HG03039 (cell line): ENCODE results near the gene DMAP1.

Source experiments
- ATAC-seq: cut with Tn5 transposase; IDR thresholded peaks from one replicate; pipeline ENCODE4 v1.9.1; 2021; ENCODE audit warnings: mild to moderate bottlenecking, moderate library complexity; ENCODE audit not compliant: unreplicated experiment

DMAP1 gene

GRCh38 chr1:44227211-44227610 lies 13.9 kb downstream of the DMAP1 start:
- no peak for ATAC-seq

- ATAC-seq, result no peak
These were observed 14.9 kb downstream of the DMAP1 start for GRCh38 chr1:44228218-44228617.

GRCh38 chr1:44229435-44230167 lies 16.3 kb downstream of the DMAP1 start:
- no peak for ATAC-seq

- no peak for ATAC-seq
These were observed 17.5 kb downstream of the DMAP1 start for GRCh38 chr1:44230796-44231195.

- no peak for ATAC-seq
These were observed 20.3 kb downstream of the DMAP1 start for GRCh38 chr1:44233593-44233992.

GRCh38 chr1:44235808-44236207 lies 22.5 kb downstream of the DMAP1 start:
- ATAC-seq, result no peak

GRCh38 chr1:44236490-44237272 lies 23.4 kb downstream of the DMAP1 start:
- no peak for ATAC-seq

GRCh38 chr1:44237721-44238457 lies 24.6 kb downstream of the DMAP1 start:
- ATAC-seq, result no peak

GRCh38 chr1:44238660-44239059 lies 25.4 kb downstream of the DMAP1 start:
- no peak for ATAC-seq

- ATAC-seq, result no peak
These were observed 26.2 kb downstream of the DMAP1 start for GRCh38 chr1:44239331-44239960.

- ATAC-seq, result no peak
These were observed 26.7 kb downstream of the DMAP1 start for GRCh38 chr1:44239961-44240371.

GRCh38 chr1:44240802-44241671 lies 27.8 kb downstream of the DMAP1 start:
- ATAC-seq, result no peak

- no peak for ATAC-seq
These were observed 29.5 kb downstream of the DMAP1 start for GRCh38 chr1:44242746-44243145.

GRCh38 chr1:44243782-44244495 lies 30.7 kb downstream of the DMAP1 start:
- ATAC-seq, result no peak

GRCh38 chr1:44244986-44245385 lies 31.7 kb downstream of the DMAP1 start:
- ATAC-seq, result no peak

- no peak for ATAC-seq
These were observed 33.5 kb downstream of the DMAP1 start for GRCh38 chr1:44246806-44247205.

GRCh38 chr1:44249543-44249942 lies 36.3 kb downstream of the DMAP1 start:
- no peak for ATAC-seq

- ATAC-seq, result no peak
These were observed 37.0 kb downstream of the DMAP1 start for GRCh38 chr1:44250068-44250781.

- ATAC-seq, result no peak
These were observed 38.2 kb downstream of the DMAP1 start for GRCh38 chr1:44251486-44251885.
